HG03520 (cell line): ENCODE results near the gene ARSD.

Experiments
- ATAC-seq: cut with Tn5 transposase; IDR thresholded peaks from one replicate; pipeline ENCODE4 v1.9.1; 2021; ENCODE audit warnings: mild to moderate bottlenecking, moderate library complexity; ENCODE audit not compliant: unreplicated experiment

The ARSD gene

DNA sequence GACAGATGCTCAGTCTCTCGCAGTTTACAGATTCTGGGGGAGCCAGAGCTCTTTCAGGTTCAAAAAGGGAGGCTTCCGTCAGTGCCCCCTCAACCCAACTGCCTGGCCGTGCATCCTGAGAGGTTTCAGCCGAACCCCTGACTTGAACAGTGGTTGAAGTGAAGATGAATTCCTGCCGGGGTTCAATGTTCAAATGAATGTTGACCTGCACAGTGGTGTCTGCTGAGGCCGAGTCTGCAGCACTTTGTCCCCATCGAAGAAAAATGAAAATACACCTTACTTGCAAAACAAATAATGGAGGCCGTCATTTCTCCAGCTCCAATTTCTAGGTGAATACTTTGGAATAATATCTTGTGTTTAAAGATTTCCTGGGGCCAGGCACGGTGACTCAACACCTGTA lies 66.7 kb downstream of the ARSD start:
- ATAC-seq = no peak

DNA sequence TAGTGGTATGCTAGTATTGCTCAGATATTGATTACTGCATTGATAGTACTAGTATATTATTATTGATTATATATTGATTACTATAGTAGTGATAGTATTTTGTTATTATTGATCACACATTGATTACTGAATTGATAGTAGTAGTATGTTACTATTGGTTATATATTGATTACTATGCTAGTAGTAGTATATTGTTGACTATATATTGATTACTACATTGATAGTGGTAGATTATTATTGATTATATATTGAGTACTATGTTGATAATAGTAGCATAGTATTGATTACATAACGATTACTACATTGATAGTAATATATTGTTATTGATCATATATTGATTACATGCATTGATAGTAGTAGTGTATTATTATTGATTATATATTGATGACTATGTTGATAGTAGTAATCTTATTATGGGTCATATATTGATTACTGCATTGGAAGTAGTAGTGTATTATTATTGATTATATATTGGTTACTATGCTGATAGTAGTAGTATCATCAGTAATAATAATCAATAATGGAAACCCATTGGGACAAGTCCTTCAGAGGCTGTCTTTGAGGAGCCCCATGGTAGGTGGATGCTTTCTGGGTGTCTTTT lies 69.8 kb downstream of the ARSD start:
- no peak for ATAC-seq

DNA sequence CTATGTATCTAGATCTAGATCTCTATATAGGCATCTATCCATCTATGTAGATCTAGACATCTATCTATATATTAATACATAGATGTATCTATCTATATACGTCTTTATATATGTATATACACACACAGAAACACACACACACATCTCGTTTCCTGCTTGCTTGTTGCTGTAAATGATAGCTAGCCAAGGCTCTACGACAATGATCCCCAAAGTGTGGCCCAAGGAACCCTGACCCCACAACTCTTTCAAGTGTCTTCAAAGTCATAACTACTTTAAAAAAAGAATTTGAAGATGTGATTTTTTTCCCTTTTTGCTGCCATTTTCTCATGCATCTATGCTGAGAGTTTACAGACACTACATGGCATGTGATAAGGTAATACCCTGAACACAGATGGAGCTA lies 71.6 kb downstream of the ARSD start:
- no peak for ATAC-seq

DNA sequence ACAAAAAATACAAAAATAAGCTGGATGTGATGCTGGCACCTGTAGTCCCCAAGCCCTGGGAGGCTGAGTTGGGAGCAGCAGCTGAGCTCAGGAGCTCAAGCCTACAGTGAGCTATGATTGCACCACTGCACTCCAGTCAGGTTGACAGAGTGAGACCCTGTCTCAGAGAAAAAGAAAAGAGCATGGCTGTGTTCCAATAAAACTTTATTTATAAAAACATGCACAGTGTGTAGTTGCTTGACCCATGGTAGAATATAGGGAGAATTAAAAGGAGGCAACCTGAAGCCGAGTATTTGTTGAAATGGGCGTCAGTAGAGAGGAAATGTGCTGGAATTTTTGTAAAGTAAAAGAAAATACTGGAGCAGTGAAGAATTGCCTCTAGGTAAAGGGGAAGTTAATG lies 73.4 kb downstream of the ARSD start:
- no peak for ATAC-seq

DNA sequence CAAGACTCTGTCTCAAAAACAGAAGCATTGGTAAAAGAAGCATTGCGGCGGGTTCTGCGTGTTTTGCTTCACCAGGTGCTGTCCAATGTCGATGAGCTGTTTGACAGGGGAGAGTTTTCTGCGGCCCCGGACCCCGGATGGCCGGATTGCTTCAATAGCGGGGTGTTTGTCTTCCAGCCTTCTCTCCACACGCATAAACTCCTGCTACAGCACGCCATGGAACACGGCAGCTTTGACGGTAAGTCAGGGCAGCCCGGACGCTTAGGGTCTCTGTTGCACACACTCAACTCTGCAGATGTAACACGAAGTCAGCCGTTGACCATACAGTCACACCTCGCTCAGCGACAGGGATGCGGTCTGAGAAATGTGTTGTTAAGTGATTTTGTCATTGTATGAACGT lies 74.2 kb downstream of the ARSD start:
- ATAC-seq = no peak
